ENCODE results near the gene BCAS1. TPM values are rescaled to one million over a fixed set of nuclear protein-coding genes. Genes with fewer than 3 reads are reported as not detected.
"Not testable (repeated sequence)": the region's sequence is repeated elsewhere in the genome, so short reads cannot be mapped to it uniquely, and the experiment has no call there.

BCAS1 gene
- total and polyA plus RNA-seq, 12 donors: 0.07 to 2.3 (median 0.13) TPM; not detected in 7

- Histone ChIP-seq H3K4me3 (no peak overlapping the region), H3K36me3 (replicated peaks in 1 of 2) (no peaks in the 10 kb centered on the region), H3K27ac (no peak overlapping the region), H3K4me1 (replicated peaks in 1 of 2) (no peaks in the 10 kb centered on the region), H3K27me3 (peaks cover 6% of the 10 kb centered on the region), H3K9me3 (replicated peaks in 1 of 3) (no peaks in the 10 kb centered on the region)
- intact Hi-C loops (cut with DNase I): no loop called here
- TF ChIP-seq CTCF (IDR thresholded peaks at IDR 0.05): no peak
- TF ChIP-seq POLR2A (IDR thresholded peaks at IDR 0.05): no peak
- no peak for DNase-seq
- whole genome bisulfite sequencing, 4 donors: 74 to 95% (median 79%) methylated on average over 1 of the region's 1 CpG
These were observed 93.0 kb downstream of the BCAS1 start for GRCh38 chr20:53977391-53977790.

GRCh38 chr20:53975761-53976160, 94.6 kb downstream of the BCAS1 start:
- DNase-seq: no peak
- TF ChIP-seq POLR2A (IDR thresholded peaks at IDR 0.05): no peak
- TF ChIP-seq CTCF (IDR thresholded peaks at IDR 0.05): no peak
- Histone ChIP-seq H3K4me1 (replicated peaks in 1 of 2) (no peaks in the 10 kb centered on the region), H3K9me3 (replicated peaks in 1 of 3) (no peaks in the 10 kb centered on the region), H3K4me3 (no peak overlapping the region), H3K27me3 (peaks cover under 1% of the 10 kb centered on the region), H3K27ac (no peak overlapping the region), H3K36me3 (replicated peaks in 1 of 2) (no peaks in the 10 kb centered on the region)
- WGBS, 4 donors: 68 to 73% (median 70%) methylated on average over 5 of the region's 5 CpGs
- intact Hi-C loops (cut with DNase I): no loop called here

GRCh38 chr20:53974785-53975555, 95.4 kb downstream of the BCAS1 start:
- no peaks in the 10 kb centered on the region for H3K4me1 ChIP-seq (replicated peaks in 1 of 2)
- no peak for TF ChIP-seq CTCF (IDR thresholded peaks at IDR 0.05)
- no peak for TF ChIP-seq POLR2A (IDR thresholded peaks at IDR 0.05)
- DNase-seq: no peak
- H3K27me3 ChIP-seq: no peaks in the 10 kb centered on the region
- 82 to 88% (median 85%) methylated on average over 19 of the region's 19 CpGs for WGBS, 4 donors
- no peak overlapping the region for H3K4me3 ChIP-seq
- no peaks in the 10 kb centered on the region for H3K36me3 ChIP-seq (replicated peaks in 1 of 2)
- H3K9me3 ChIP-seq (replicated peaks in 1 of 3): no peaks in the 10 kb centered on the region
- no peak overlapping the region for H3K27ac ChIP-seq
- intact Hi-C loops (cut with DNase I): no loop called here

- H3K4me1 ChIP-seq (replicated peaks in 1 of 2); H3K4me3 ChIP-seq; intact Hi-C loops (cut with DNase I); H3K9me3 ChIP-seq (replicated peaks in 1 of 3); H3K36me3 ChIP-seq (replicated peaks in 1 of 2); H3K27me3 ChIP-seq; DNase-seq; H3K27ac ChIP-seq: not testable (repeated sequence)
- whole genome bisulfite sequencing, 4 donors: 56 to 70% (median 64%) methylated on average over 5 of the region's 5 CpGs
These were observed 96.5 kb downstream of the BCAS1 start for GRCh38 chr20:53973882-53974281.

- no peak overlapping the region for H3K4me3 ChIP-seq
- no peaks in the 10 kb centered on the region for H3K4me1 ChIP-seq (replicated peaks in 1 of 2)
- no peak overlapping the region for H3K27ac ChIP-seq
- no peak for DNase-seq
- no peak for TF ChIP-seq POLR2A (IDR thresholded peaks at IDR 0.05)
- TF ChIP-seq CTCF (IDR thresholded peaks at IDR 0.05): no peak
- no peaks in the 10 kb centered on the region for H3K9me3 ChIP-seq (replicated peaks in 1 of 3)
- H3K36me3 ChIP-seq (replicated peaks in 1 of 2): no peaks in the 10 kb centered on the region
- H3K27me3 ChIP-seq: no peaks in the 10 kb centered on the region
- 86 to 100% (median 96%) methylated on average over 1 of the region's 1 CpG for WGBS, 4 donors
- intact Hi-C loops (cut with DNase I): no loop called here
These were observed 98.2 kb downstream of the BCAS1 start for GRCh38 chr20:53972179-53972578.

Data from adrenal gland (tissue), 12 donors.